HG03060 (cell line): Measurements from ENCODE around the gene MAP1B.

Source experiments
- ATAC-seq: cut with Tn5 transposase; IDR thresholded peaks from one replicate; pipeline ENCODE4 v1.9.1; 2021; ENCODE audit warnings: low read depth, moderate number of reproducible peaks; ENCODE audit not compliant: unreplicated experiment

MAP1B gene

DNA sequence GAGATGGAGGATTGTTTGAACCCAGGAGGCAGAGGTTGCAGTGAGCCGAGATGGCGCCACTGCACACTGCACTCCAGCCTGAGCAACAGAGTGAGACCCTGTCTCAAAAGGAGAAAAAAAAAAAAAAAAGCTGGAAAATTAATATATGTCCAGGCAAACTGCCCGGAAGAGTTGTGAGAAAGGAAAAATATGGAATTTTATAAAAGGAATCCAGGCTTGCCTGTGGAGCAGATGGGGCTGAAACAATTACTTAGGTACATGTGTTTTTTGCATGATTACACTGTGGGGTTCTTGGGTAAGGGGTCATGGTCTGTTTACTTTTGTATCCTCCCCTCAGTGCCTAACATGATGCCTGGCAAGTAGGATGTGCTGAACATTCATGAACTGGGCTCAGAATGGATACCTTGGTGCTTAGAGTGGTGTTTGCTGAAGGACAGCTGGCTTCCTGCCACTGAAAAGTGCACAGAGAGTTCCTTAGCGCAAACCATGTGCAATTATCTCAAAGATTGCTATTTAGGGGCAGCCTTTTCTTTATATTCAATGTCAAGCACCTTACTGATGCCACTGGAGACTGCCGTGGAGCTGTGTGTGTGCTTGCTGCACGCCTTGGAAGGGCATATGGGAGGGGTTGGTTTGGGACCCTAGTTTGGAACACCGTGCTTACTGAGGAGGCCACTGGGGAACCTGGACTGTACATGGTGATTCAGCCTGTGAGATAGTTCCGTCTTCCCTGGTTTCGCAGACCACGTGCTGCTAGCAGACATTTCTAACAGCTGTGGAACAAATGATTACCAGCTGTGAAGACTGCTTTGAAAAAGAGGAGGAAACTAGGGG is 78.4 kb downstream of the MAP1B start:
- ATAC-seq, result no peak

DNA sequence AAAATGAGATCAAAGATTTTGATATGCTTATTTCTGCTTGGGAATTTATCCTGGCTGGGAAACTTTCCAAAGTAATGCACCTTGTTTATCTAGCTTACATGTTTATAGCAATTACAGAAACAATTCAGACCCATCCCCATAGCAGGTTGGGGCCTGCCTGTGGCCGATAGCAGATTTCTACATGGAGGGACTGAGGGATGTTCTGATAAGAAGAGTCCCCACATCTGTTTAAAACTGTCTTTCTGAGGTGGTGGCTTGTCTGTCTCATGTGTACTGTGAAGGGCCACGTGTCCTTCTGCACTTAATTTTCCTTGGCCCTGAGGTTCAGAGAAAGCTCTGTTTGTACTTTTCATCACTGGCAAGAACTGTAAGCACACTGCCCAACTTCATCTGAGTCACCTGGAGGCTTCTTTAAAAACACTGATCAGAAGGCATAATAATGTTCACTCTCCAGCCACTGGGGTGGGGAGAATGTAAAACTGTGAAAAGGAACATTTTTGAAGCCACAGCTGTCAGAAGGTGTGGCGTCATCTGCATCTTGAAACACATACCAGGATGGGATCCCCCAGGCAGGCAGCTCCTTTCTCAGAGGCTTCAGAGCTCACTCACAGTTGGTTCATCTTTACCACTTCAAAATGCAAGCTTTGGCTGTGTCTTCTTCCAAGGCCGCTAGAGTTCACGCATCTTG is 80.3 kb downstream of the MAP1B start:
- no peak for ATAC-seq

DNA sequence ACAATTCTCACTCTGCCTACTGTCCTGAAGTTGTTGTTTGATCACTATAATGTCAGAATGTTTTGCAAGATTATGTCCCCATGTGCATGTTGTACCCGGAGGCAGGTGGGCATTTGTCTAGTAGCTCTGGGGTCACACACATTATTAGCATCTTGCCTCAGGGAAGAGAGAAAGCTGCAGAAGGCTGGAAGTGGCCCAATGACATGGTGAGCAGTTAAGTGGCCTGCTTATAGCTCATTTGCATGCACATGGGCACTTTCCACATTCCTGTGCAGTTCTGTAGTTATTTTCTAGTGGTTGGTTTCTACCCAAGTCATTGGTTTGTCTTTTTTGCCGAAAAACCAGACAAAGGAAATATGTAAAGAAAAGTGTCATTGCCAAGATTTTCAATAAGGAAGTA is 80.9 kb downstream of the MAP1B start:
- no peak for ATAC-seq

DNA sequence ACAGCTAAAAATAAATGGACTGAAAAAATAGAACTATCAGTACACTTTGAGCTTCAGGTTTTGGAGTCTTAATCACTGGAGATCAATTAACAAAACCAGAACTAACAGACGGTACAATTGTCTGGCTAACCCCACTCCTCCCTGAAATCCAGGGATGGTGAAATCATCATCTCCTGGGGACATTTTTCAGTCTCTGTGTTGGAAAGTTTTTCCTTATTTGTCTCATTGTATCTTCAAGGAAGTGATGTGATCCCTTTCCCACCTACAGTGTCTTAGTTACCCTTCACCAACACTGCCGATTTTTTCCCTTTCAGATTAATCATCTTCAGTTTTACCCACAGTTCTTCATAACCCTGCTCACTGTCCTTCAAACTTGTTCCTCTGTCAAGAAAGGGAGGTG is 81.9 kb downstream of the MAP1B start:
- ATAC-seq, result no peak

DNA sequence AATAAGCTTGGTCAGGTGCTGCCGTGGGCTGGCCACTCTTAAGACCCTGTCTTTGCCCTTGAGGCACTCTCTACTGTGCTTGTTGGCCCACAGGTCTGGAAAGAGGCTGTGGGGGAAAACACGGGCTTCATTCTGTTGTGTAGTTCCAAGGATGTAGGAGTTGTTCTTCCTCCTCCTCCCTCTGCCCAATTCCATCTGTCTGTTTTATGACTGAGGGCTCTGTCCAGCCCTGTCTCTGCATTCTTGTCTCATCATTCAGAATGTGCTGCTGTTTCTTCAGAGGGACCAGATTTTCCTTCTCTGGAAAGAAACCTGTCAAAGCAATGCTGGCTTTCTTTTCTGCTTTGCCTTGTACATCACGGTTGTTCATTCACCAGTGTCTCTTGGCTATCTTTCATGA is 84.1 kb downstream of the MAP1B start:
- ATAC-seq, result no peak

DNA sequence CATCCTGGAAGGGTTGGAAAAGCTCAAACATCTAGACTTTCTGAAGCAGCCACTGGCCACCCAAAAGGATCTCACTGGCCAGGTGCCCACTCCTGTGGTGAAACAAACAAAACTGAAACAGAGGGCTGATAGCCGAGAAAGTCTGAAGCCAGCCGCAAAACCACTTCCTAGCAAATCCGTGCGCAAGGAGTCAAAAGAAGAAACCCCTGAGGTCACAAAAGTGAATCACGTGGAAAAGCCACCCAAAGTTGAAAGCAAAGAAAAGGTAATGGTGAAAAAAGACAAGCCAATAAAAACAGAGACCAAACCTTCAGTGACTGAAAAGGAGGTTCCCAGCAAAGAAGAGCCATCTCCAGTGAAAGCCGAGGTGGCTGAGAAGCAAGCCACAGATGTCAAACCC is 87.6 kb downstream of the MAP1B start:
- peak; percentile 87 for ATAC-seq

DNA sequence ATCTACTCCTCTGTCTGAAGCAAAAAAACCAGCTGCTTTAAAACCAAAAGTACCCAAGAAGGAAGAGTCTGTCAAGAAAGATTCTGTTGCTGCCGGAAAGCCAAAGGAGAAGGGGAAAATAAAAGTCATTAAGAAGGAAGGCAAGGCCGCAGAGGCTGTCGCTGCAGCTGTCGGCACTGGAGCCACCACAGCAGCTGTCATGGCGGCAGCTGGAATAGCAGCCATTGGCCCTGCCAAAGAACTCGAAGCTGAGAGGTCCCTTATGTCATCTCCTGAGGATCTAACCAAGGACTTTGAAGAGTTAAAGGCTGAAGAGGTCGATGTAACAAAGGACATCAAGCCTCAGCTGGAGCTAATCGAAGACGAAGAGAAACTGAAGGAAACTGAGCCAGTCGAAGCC is 88.3 kb downstream of the MAP1B start:
- ATAC-seq, result no peak

DNA sequence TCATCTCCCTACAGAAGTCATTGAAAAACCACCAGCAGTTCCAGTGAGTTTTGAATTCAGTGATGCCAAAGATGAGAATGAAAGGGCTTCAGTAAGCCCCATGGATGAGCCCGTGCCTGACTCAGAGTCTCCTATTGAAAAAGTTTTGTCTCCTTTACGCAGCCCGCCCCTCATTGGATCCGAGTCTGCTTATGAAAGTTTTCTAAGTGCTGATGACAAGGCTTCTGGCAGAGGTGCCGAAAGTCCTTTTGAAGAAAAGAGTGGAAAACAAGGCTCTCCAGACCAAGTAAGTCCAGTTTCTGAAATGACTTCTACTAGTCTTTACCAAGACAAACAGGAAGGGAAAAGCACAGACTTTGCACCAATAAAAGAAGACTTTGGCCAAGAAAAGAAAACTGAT is 90.1 kb downstream of the MAP1B start:
- no peak for ATAC-seq

DNA sequence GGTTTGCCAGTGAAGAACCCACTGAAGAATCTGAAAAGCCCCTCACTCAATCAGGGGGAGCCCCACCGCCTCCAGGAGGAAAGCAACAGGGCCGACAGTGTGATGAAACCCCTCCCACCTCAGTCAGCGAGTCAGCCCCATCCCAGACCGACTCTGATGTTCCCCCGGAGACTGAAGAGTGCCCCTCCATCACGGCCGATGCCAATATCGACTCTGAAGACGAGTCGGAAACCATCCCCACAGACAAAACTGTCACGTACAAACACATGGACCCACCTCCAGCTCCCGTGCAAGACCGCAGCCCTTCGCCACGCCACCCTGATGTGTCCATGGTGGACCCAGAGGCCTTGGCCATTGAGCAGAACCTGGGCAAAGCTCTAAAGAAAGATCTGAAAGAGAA is 92.4 kb downstream of the MAP1B start:
- ATAC-seq, result no peak

DNA sequence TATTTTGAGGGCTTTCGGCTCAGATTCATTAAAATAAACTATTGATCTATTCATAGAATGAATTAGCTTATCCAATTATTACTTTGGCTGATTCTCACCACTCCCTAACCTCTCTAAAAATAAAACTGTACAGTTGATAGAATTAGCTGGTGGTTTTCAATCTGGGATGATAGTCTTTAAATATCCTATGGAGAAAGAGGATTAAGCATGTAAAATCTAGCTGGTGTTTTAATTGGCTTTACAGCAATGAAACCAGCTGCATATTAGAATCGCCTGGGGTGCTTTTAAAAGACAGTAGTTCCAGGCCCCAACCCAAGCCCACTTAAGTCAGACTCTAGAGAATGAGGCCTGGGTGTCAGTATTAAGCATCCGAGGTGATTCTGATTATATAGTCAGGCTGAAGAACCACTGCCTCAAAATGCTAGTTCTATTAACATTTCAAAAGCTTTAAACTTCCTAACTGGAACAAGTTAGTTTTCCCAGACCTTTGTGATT is 95.1 kb downstream of the MAP1B start:
- ATAC-seq, result no peak

DNA sequence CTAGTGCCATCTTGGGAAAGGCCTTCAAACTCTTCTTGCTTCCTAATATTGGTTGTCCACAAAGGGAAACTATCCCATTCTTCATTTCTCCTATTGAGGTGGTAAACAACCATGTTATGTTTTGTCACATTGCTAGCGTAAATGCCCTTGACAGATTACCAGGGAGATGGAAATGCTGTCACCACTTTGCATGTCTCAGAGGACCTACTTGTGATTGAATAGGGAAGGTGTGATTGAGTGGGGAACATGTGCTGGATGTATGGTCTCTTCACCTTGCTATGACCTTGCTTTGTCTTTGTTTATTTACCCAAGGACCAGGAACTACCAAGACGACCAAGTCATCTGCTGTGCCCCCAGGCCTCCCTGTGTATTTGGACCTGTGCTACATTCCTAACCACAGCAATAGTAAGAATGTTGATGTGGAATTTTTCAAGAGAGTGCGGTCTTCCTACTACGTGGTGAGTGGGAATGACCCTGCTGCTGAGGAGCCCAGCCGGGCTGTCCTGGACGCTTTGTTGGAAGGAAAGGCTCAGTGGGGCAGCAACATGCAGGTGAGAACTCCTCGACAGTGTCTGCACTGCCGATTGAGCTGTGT is 96.1 kb downstream of the MAP1B start:
- ATAC-seq, result no peak

DNA sequence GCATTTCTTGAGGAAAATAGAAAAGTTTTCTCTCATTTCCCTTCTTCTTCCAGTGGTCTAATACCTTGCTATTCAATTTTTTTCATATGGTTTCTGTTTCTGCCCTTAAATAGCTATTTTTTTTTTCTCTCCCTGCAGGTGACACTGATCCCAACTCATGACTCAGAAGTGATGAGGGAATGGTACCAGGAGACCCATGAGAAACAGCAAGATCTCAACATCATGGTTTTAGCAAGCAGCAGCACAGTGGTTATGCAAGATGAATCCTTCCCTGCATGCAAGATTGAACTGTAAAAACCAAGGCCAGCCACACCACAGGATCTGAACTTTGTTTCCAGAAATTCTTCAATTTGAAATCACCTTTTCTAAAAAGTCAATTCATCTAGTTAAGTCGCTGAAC is 97.7 kb downstream of the MAP1B start:
- ATAC-seq, result no peak

DNA sequence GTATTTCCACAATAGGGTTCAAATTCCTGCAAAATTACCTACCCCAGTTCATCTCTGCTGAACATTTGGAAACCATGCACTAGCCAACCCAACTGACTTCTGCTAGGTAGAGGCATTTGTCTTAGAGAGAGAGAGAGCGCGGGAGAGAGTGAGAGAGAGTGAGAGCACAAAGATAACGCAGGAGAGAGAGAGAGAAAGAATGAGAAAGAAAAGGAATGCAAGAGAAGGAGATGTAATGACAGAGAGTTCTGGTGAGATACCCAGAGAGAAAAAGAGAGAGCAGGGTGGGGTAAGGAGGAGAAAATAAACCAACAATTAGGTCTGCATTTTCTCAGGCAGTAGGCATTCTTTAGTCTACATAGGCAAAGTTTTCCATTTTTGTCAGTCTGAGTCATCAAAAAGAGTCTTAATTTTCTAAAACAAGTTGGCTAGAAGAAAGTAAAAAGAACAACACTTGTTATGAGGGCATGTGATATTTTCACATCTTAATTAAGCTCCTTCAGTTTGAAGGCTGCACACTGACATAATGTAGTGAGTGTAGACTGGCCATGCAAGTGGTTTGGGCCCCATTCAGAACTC is 98.2 kb downstream of the MAP1B start:
- ATAC-seq, result no peak

DNA sequence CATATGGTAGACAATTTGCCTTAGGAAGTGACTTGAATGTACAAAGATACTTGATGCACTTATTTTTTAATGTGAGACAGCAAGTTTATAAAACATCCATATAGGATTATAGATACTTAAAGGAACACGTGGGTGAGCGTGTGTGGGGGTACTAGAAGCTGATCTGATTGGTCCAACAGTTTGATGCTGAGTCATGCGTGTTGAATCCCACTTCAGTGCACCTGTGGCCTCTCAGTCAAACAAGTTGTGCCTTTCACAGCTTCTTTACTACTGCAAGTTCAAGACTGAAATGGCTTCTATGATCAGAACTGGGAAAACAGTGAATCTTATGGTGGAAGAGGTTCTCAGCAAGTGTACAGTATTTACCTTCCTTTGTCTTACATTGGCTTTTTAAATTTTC is 98.9 kb downstream of the MAP1B start:
- ATAC-seq, result no peak

DNA sequence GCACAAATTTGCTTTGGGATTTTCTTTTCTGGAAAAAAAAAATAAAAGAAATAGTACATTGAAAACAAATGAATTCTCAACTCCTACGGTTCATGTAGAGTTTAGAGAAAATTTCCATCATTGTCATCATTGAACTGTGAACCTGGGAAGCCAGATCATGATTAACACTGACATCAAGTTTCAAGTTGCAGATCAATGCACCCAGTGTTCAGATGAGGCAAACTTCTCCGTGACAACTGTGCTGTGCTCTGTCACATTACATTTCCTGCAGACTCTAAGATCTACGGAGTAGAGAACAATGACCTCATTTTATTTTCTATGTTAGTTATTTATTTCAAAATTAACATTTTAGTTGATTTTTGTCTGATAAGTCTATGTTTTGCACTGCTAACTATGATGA is 99.7 kb downstream of the MAP1B start:
- no peak for ATAC-seq

DNA sequence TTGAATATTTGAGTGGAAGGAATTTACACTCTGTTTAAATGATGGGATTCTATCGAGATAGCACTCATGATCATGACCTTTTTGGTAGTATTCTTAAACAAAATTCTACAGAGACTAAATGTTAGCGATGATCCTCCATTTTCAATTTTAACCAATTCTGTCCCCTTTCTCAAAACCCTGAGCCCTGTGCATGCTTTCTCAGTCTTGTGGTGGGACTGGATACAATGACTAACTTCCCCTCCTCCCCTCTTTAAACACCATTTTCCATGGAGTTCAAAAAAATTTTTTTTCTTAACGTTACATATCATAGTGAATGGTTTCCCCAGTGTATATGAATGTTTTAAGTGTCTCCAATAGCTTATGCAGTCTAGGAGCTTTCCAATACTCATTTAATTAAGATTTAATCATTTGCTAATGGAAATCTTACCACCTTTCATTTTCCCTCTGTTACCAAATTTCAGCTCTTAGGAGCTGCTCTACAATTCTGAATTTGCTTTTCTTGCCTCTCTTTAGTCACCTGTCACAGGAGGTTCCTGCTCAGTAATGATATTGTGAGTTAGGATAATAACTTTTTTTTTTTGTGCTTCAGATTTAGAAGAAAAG is 101.2 kb downstream of the MAP1B start:
- ATAC-seq, result no peak

DNA sequence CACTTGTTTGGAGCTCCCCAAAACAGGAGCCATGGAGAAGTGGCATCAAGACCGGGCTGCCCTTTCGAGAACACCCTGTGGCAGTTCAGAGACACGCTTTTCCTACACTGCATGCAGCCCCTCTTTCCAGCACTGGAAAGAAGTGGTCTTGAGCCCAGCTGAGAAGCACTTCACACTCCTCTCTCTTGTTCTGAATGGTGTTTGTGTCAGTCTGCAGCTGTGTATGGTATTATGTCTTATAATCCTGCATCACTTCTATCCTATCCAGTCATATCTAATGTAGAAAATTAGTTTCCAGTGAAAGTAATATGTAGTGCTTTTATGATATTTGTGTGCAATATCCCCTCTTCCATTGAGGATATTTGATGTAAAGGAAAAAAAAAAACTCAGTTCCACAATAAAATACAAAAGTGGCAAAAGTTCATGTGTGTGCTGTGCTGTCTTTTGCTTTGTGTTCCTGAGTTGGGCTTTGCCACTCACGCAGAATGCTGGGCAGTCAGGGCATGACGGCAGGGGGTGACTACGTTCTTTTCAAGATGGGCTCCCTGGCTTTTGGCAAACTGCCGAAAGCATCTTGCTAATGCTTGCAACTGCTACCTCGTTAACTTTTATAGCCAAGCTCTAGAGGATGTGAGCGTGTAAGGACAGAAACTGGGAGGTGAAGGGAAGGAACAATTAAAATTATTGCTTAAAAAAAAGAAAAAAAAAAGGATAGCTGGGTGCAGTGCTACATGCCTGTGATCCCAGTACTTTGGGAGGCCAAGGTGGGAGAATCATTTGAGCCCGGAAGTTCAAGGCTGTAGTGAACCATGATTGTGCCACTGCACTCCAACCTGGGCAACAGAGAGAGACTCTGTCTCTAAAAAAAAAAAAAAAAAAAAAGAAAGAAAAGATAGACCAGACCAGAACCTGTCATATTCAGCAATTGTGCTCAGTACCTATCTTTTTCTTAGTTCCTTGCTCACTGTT is 102.2 kb downstream of the MAP1B start:
- no peak for ATAC-seq

DNA sequence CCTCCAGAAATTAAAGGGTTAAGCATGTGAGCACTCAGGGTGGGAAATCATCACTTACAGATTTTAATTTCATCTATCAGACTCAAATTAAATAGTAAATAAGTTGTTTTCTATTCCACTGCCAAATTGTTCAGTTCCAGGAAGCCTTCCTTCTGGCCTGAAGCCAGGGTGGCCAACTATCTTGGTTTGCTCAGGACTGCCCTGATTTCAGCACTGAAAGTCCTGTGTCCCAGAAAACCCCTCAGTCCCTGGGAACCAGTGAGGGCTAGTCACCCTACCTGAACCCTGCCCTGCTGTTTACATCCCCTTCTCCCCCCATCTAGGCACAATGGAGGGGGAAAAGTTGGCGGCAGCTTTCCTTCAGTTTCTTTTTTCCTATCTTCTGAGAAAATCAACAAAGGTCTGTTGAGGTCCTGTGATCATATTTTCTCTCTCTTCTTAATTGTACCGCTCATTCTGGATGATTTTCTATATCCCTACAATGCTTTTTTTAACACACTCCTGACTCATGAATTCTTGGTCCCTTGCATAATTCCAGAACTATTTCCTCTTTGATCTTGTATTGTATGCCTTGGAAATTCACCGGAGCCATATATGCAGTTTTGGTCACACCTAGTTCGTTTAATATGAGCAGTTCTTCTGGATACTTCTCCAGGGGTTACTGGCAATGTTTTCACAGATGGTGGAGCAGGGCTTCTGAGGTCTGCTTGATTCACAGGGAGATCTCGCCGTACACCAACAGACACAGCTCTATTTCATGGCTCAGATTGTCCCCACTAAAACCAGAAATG is 103.8 kb downstream of the MAP1B start:
- no peak for ATAC-seq

DNA sequence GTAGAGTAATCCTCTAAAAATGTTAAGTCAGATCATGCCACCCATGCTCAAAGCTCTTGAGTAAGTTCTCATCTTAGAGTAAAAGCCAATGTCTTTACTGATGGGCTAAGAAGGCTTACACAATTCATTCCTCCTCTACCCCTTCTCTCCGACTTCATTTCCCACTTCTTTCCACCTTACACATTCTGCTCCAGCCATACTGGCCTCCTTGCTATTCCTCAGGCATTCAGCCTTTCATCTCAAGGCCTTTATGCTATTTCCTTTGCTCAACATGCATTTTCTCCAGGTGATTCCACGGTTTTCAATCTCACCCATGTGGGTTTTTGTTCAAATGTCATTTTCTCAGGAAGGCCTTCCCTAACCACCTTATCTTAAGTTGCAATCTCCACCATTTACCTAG is 104.9 kb downstream of the MAP1B start:
- ATAC-seq, result no peak
